GM12878 (cell line): ENCODE results near the gene TGM2. TPM values are rescaled to one million over a fixed set of nuclear protein-coding genes. Genes with fewer than 3 reads are reported as not detected.

Source experiments
- ATAC-seq: fragments of 200-7000 bp; cut with Tn5 transposase; 3 replicates; pipeline ENCODE4 v1.9.1; 2020; ENCODE audit warnings: mild to moderate bottlenecking, moderate library complexity
- BruUV-seq: library from RNA; stranded (reverse); fragments of 400-500 nt; replicated peaks from 2 replicates; lab custom pipeline; 2021; lab: Mats Ljungman, UMichigan
- CTCF ChIA-PET: fragments of 300-600 bp; sonication (Branson Sonifier 250); formaldehyde crosslinking; extraction: SDS; loops from one replicate; lab custom pipeline; 2021; ENCODE audit warnings: inconsistent platforms; lab: Yijun Ruan, JAX
- POLR2A ChIA-PET: fragments of 350-600 bp; formaldehyde crosslinking; extraction: SDS; loops from one replicate; lab custom pipeline; 2021; ENCODE audit warnings: inconsistent platforms; lab: Charles Lee
- RAD21 ChIA-PET: fragments of 300-600 bp; sonication (Branson Sonifier 250); formaldehyde crosslinking; loops from one replicate; lab custom pipeline; 2023; ENCODE audit warnings: antibody characterized with exemption; ENCODE audit not compliant: unreplicated experiment; lab: Charles Lee
- SMC1A ChIA-PET: fragments of 300-600 bp; sonication (Branson Sonifier 250); formaldehyde crosslinking; loops from one replicate; lab custom pipeline; 2023; ENCODE audit not compliant: unreplicated experiment, uncharacterized antibody; lab: Charles Lee
- DNase-seq: peaks from one replicate; pipeline ENCODE4 v3.0.0-alpha.2; 2011; ENCODE audit warnings: low read depth, low spot score
- FAIRE-seq: peaks from 3 replicates; lab custom pipeline; 2011; peaks lifted over from hg19 to GRCh38; lab: Jason Lieb, UNC
- H2AFZ ChIP-seq: 2 replicates; pipeline ENCODE4 v1.6.0; 2011; ENCODE audit warnings: low read depth, low read length, control low read depth; ENCODE audit not compliant: control insufficient read depth
- H3K27ac ChIP-seq: 2 replicates; pipeline ENCODE4 v1.5.1; 2011; ENCODE audit warnings: control low read depth; ENCODE audit not compliant: control insufficient read depth, insufficient read depth
- H3K27me3 ChIP-seq, 2 experiments: replicated peaks in 1 of 2; 2 replicates each; pipeline versions ENCODE4 v1.6.0 to v1.6.1; 2011; ENCODE audit warnings: low read length in 1 of 2; ENCODE audit not compliant: control insufficient read depth in 2 of 2, insufficient read depth in 2 of 2
- H3K36me3 ChIP-seq, 2 experiments: 2 replicates each; pipeline ENCODE4 v1.5.1; 2011; ENCODE audit warnings: low read length in 1 of 2; ENCODE audit not compliant: control insufficient read depth in 2 of 2, insufficient read depth in 2 of 2
- H3K4me1 ChIP-seq: 2 replicates; pipeline ENCODE4 v1.6.1; 2011; ENCODE audit warnings: mild to moderate bottlenecking, low read length, moderate library complexity, mixed read lengths; ENCODE audit not compliant: control insufficient read depth, insufficient read depth
- H3K4me2 ChIP-seq: 2 replicates; pipeline ENCODE4 v1.6.0; 2011; ENCODE audit warnings: control low read depth; ENCODE audit not compliant: control insufficient read depth, insufficient read depth
- H3K4me3 ChIP-seq: fragments of 200-600 bp; sonication (generic); 2 replicates; pipeline ENCODE4 v1.5.1; 2016
- H3K79me2 ChIP-seq: 2 replicates; pipeline ENCODE4 v1.6.0; 2011; ENCODE audit warnings: low read length; ENCODE audit not compliant: control insufficient read depth, insufficient read depth
- H3K9ac ChIP-seq: 2 replicates; pipeline ENCODE4 v1.8.0; 2011; ENCODE audit warnings: low read length, control low read depth, mixed read lengths; ENCODE audit not compliant: control insufficient read depth, insufficient read depth
- H3K9me3 ChIP-seq: replicated peaks from 3 replicates; pipeline ENCODE4 v1.5.1; 2011; ENCODE audit warnings: mild to moderate bottlenecking, low read length; ENCODE audit not compliant: control insufficient read depth, insufficient read depth
- H4K20me1 ChIP-seq: 2 replicates; pipeline ENCODE4 v1.6.0; 2011; ENCODE audit not compliant: control insufficient read depth, insufficient read depth
- ASH2L ChIP-seq: fragments of 300-600, 200-600 bp; sonication (generic); IDR thresholded peaks from 2 replicates; pipeline ENCODE4 v1.6.1; 2017; ENCODE audit warnings: low read depth, mild to moderate bottlenecking, borderline replicate concordance
- EED ChIP-seq: sonication (generic); IDR thresholded peaks from 2 replicates; pipeline ENCODE4 v1.6.1; 2016; ENCODE audit warnings: antibody characterized with exemption, low read depth
- IKZF2 ChIP-seq, 2 experiments: fragments of 450-650 bp; IDR thresholded peaks; 2 replicates each; pipeline ENCODE4 v1.6.1; 2017; ENCODE audit warnings: mild to moderate bottlenecking in 2 of 2, moderate library complexity in 2 of 2
- MTA3 ChIP-seq: IDR thresholded peaks from 2 replicates; pipeline ENCODE4 v1.6.1; 2012; ENCODE audit warnings: low read length, inconsistent platforms, borderline replicate concordance
- POLR2AphosphoS2 ChIP-seq: IDR thresholded peaks from 2 replicates; pipeline ENCODE4 v1.6.1; 2011; ENCODE audit warnings: low read depth, mild to moderate bottlenecking, low read length, improper control_type of control experiment, moderate library complexity
- POLR2AphosphoS5 ChIP-seq: IDR thresholded peaks from 2 replicates; pipeline ENCODE4 v1.6.1; 2011; ENCODE audit warnings: mild to moderate bottlenecking, low read length, inconsistent platforms
- RAD21 ChIP-seq: IDR thresholded peaks from 2 replicates; pipeline ENCODE4 v1.6.1; 2011; ENCODE audit warnings: mild to moderate bottlenecking, low read depth, low read length, moderate library complexity; ENCODE audit not compliant: insufficient read depth
- RBBP5 ChIP-seq: fragments of 200-600 bp; sonication (generic); conservative IDR thresholded peaks from 2 replicates; pipeline ENCODE4 v1.6.1; 2016
- RELA ChIP-seq: fragments of 450-650 bp; IDR thresholded peaks from 2 replicates; pipeline ENCODE4 v1.8.0; 2014; ENCODE audit warnings: borderline replicate concordance; ENCODE audit not compliant: partially characterized antibody
- SKIL ChIP-seq: fragments of 450-650 bp; IDR thresholded peaks from 2 replicates; pipeline ENCODE4 v1.6.1; 2017; ENCODE audit warnings: mild to moderate bottlenecking, low read depth, inconsistent platforms; ENCODE audit not compliant: poor library complexity, severe bottlenecking
- STAT1 ChIP-seq: fragments of 450-650 bp; conservative IDR thresholded peaks from 2 replicates; pipeline ENCODE4 v1.6.1; 2014; ENCODE audit warnings: antibody characterized with exemption, mild to moderate bottlenecking
- USF1 ChIP-seq: IDR thresholded peaks from 2 replicates; pipeline ENCODE4 v1.6.1; 2011; ENCODE audit warnings: borderline replicate concordance, low read depth, mild to moderate bottlenecking, moderate library complexity, mixed read lengths, low read length; ENCODE audit not compliant: insufficient read depth; ENCODE audit errors: extremely low read length
- ZNF274 ChIP-seq: IDR thresholded peaks from one replicate; pipeline ENCODE4 v1.8.0; 2011; ENCODE audit not compliant: insufficient read length, insufficient read depth
- WGBS: methylation state at CpG from one replicate; pipeline ENCODE4 v1.1.6; 2016; ENCODE audit warnings: low lambda C conversion rate; ENCODE audit not compliant: insufficient replicate concordance, insufficient coverage; ENCODE audit errors: missing lambda C conversion rate; 5-methylcytosine and 5-hydroxymethylcytosine counted together
- in situ Hi-C: fragments of 300-500 bp; cut with MboI; formaldehyde crosslinking; loops from 9 replicates; pipeline ENCODE4 v1.14.3; 2018; ENCODE audit warnings: mixed read lengths
- intact Hi-C: fragments of 100-400 bp; cut with micrococcal nuclease; formaldehyde crosslinking; loops from one replicate; pipeline ENCODE4 v1.14.2; 2022; ENCODE audit not compliant: unreplicated experiment
- polyA plus RNA-seq, 11 experiments: library from polyadenylated mRNA; depleted of rRNA in 4 of 11; unstranded in 6 of 11; stranded (reverse) in 5 of 11; fragments of >200 nt; fragmentation: Nextera tagmentation in 4 of 11; fragmentation: Illumina TruSeq in 1 of 11; extraction: Ambion mirVana in 4 of 11; extraction: Trizol in 1 of 11; gene quantifications; 1 replicate in 1 of 11; 2 replicates in 10 of 11; pipeline versions ENCODE4 v1.2.1 to v1.2.3, GENCODE V29; 2011 to 2016; ENCODE audit warnings: inconsistent platforms in 2 of 11, missing spikeins in 2 of 11, low read depth in 1 of 11
- total RNA-seq, 4 experiments: library from RNA; depleted of rRNA in 3 of 4; stranded (reverse); fragments of >200 nt in 3 of 4; fragmentation: Illumina TruSeq in 1 of 4; extraction: Trizol in 1 of 4; gene quantifications; 2 replicates each; pipeline versions ENCODE4 v1.2.1 to v1.2.3, GENCODE V29; 2013 to 2021

TGM2 gene
- total and polyA plus RNA-seq, 10 of the 15 experiments (the other 5 are each of a cell fraction or from before 2014, with no cell fraction given), result 0.11 to 1.9 (median 0.51) TPM

GRCh38 chr20:38171675-38172043 lies 6.6 kb upstream of the TGM2 start:
- Histone ChIP-seq H3K27me3 (no peaks in the 10 kb centered on the region; a peak in 1 of 4 replicates), H3K9me3 (no peaks in the 10 kb centered on the region; the same call in 2 of the 3 replicates), H3K4me1 (peaks cover 14% of the 10 kb centered on the region), H4K20me1 (no peaks in the 10 kb centered on the region), H3K4me2 (no peak overlapping the region), H3K27ac (no peak overlapping the region), H2AFZ (no peak overlapping the region), H3K79me2 (no peaks in the 10 kb centered on the region), H3K9ac (no peak overlapping the region), H3K36me3 (no peaks in the 10 kb centered on the region), H3K4me3 (no peak overlapping the region)
- intact Hi-C loops (no loop called here), in situ Hi-C loops (loop anchor here (25.0 kb wide), 1 partner anchor 109 kb away; no protein-coding TSS in a partner anchor)
- no peak for FAIRE-seq
- DNase-seq, result no peak
- RAD21 ChIA-PET, result no interaction called here
- BruUV-seq, result no TSS peak
- 75% methylated on average over 4 of the region's 4 CpGs for WGBS
- ATAC-seq, result no peak
- TF ChIP-seq RELA (no peak), ZNF274 (no peak)
- CTCF ChIA-PET, result interaction anchor here (1.1 to 2.9 kb wide), 2 partner anchors 98 to 114 kb away, joined by 5 to 9 read pairs; no protein-coding TSS in a partner anchor
- SMC1A ChIA-PET, result no interaction called here
- POLR2A ChIA-PET, result no interaction called here

GRCh38 chr20:38170826-38171674 lies 6.0 kb upstream of the TGM2 start:
- ChIA-PET POLR2A (no interaction called here), SMC1A (interaction anchor here (10.1 kb wide), 1 partner anchor 96 kb away, joined by 117 read pairs; no protein-coding TSS in a partner anchor), CTCF (interaction anchor here (0.7 to 2.9 kb wide), 6 partner anchors 13 to 113 kb away, joined by 4 to 17 read pairs (median 9); no protein-coding TSS in a partner anchor), RAD21 (interaction anchor here (1.4 to 5.2 kb wide), 2 partner anchors 97 to 110 kb away, joined by 3 to 39 read pairs; no protein-coding TSS in a partner anchor)
- Histone ChIP-seq H3K36me3 (no peaks in the 10 kb centered on the region), H3K4me3 (no peak overlapping the region), H3K27ac (no peak overlapping the region), H3K79me2 (no peaks in the 10 kb centered on the region), H3K9ac (no peak overlapping the region), H3K4me2 (no peak overlapping the region), H2AFZ (no peak overlapping the region), H3K4me1 (peaks cover 14% of the 10 kb centered on the region), H3K9me3 (no peaks in the 10 kb centered on the region; the same call in 2 of the 3 replicates), H3K27me3 (no peaks in the 10 kb centered on the region; a peak in 1 of 4 replicates), H4K20me1 (no peaks in the 10 kb centered on the region)
- BruUV-seq, result no TSS peak
- DNase-seq (no peak), FAIRE-seq (no peak), ATAC-seq (no peak)
- 60% methylated on average over 11 of the region's 11 CpGs for WGBS
- in situ Hi-C loops, result loop anchor here (25.0 kb wide), 1 partner anchor 109 kb away; no protein-coding TSS in a partner anchor
- intact Hi-C loops, result no loop called here
- TF ChIP-seq POLR2AphosphoS2 (no peak), IKZF2 (IDR thresholded peaks at IDR 0.05) (no peak), STAT1 (no peak), EED (no peak), SKIL (no peak), MTA3 (no peak), POLR2AphosphoS5 (no peak), RAD21 (no peak), RBBP5 (no peak), ASH2L (no peak), USF1 (no peak)
